Measurements from ENCODE around the gene ESRRA. TPM values are rescaled to one million over a fixed set of nuclear protein-coding genes. Genes with fewer than 3 reads are reported as not detected.

Gene ESRRA
- total RNA-seq, 1 donor: 28.6 TPM

- DNase-seq (ENCODE audit: insufficient read length, low spot score, missing footprints): peak; percentile 99
- peaks cover 13% of the 10 kb centered on the region for H3K79me2 ChIP-seq (ENCODE audit: insufficient read depth, low read length)
- H4K20me1 ChIP-seq (ENCODE audit: insufficient read depth, low read length): peaks cover 4% of the 10 kb centered on the region
- no peaks in the 10 kb centered on the region for H3K36me3 ChIP-seq (ENCODE audit: insufficient read depth, low read length)
- TF ChIP-seq CTCF (IDR thresholded peaks at IDR 0.05; ENCODE audit: extremely low read depth, low read depth, low read length): peak; percentile 92
- H2AFZ ChIP-seq (ENCODE audit: low read length): peak overlapping the region; percentile 89
- H3K27me3 ChIP-seq (ENCODE audit: insufficient read depth, low read length): peaks cover 15% of the 10 kb centered on the region
- H3K4me2 ChIP-seq (ENCODE audit: insufficient read depth, low read length): peak overlapping the region; percentile 92
- H3K4me3 ChIP-seq (ENCODE audit: insufficient read depth, low read length): peak overlapping the region; percentile 82
- peaks cover 19% of the 10 kb centered on the region for H3K4me1 ChIP-seq (ENCODE audit: insufficient read depth, low read length)
- no peaks in the 10 kb centered on the region for H3K9me3 ChIP-seq (ENCODE audit: low read depth, low read length)
- H3K27ac ChIP-seq (ENCODE audit: low read depth, low read length): peak overlapping the region; percentile 72
Observed at GRCh38 chr11:64304316-64305072, 830 bp upstream of the ESRRA start.

GRCh38 chr11:64305691-64306562 lies 603 bp downstream of the ESRRA start:
- Histone ChIP-seq H4K20me1 (ENCODE audit: insufficient read depth, low read length) (peaks cover 4% of the 10 kb centered on the region), H3K27ac (ENCODE audit: low read depth, low read length) (peak overlapping the region; percentile 51), H3K9me3 (ENCODE audit: low read depth, low read length) (no peaks in the 10 kb centered on the region), H3K4me3 (ENCODE audit: insufficient read depth, low read length) (peak overlapping the region; percentile 82), H3K79me2 (ENCODE audit: insufficient read depth, low read length) (peaks cover 14% of the 10 kb centered on the region), H3K4me1 (ENCODE audit: insufficient read depth, low read length) (peaks cover 15% of the 10 kb centered on the region), H2AFZ (ENCODE audit: low read length) (peak overlapping the region; percentile 72), H3K4me2 (ENCODE audit: insufficient read depth, low read length) (peak overlapping the region; percentile 91), H3K27me3 (ENCODE audit: insufficient read depth, low read length) (peaks cover under 1% of the 10 kb centered on the region), H3K36me3 (ENCODE audit: insufficient read depth, low read length) (no peaks in the 10 kb centered on the region)
- peak; percentile 86 for DNase-seq (ENCODE audit: insufficient read length, low spot score, missing footprints)
- peak; percentile 31 for TF ChIP-seq CTCF (IDR thresholded peaks at IDR 0.05; ENCODE audit: extremely low read depth, low read depth, low read length)

- no peak for TF ChIP-seq CTCF (IDR thresholded peaks at IDR 0.05; ENCODE audit: extremely low read depth, low read depth, low read length)
- Histone ChIP-seq H3K9me3 (ENCODE audit: low read depth, low read length) (no peaks in the 10 kb centered on the region), H2AFZ (ENCODE audit: low read length) (peak overlapping the region; percentile 72), H3K79me2 (ENCODE audit: insufficient read depth, low read length) (peaks cover 16% of the 10 kb centered on the region), H3K4me1 (ENCODE audit: insufficient read depth, low read length) (peaks cover 15% of the 10 kb centered on the region), H3K27me3 (ENCODE audit: insufficient read depth, low read length) (no peaks in the 10 kb centered on the region), H3K36me3 (ENCODE audit: insufficient read depth, low read length) (no peaks in the 10 kb centered on the region), H3K4me3 (ENCODE audit: insufficient read depth, low read length) (peak overlapping the region; percentile 82), H3K27ac (ENCODE audit: low read depth, low read length) (peak overlapping the region; percentile 51), H3K4me2 (ENCODE audit: insufficient read depth, low read length) (peak overlapping the region; percentile 91), H4K20me1 (ENCODE audit: insufficient read depth, low read length) (peaks cover 4% of the 10 kb centered on the region)
- DNase-seq (ENCODE audit: insufficient read length, low spot score, missing footprints): no peak
Observed at GRCh38 chr11:64306563-64306875, 1.2 kb downstream of the ESRRA start.

Measured in osteoblast (primary cell).